Measurements from ENCODE around the gene POLR3A.
"Not testable (repeated sequence)": the region's sequence is repeated elsewhere in the genome, so short reads cannot be mapped to it uniquely, and the experiment has no call there.

Gene POLR3A

DNA sequence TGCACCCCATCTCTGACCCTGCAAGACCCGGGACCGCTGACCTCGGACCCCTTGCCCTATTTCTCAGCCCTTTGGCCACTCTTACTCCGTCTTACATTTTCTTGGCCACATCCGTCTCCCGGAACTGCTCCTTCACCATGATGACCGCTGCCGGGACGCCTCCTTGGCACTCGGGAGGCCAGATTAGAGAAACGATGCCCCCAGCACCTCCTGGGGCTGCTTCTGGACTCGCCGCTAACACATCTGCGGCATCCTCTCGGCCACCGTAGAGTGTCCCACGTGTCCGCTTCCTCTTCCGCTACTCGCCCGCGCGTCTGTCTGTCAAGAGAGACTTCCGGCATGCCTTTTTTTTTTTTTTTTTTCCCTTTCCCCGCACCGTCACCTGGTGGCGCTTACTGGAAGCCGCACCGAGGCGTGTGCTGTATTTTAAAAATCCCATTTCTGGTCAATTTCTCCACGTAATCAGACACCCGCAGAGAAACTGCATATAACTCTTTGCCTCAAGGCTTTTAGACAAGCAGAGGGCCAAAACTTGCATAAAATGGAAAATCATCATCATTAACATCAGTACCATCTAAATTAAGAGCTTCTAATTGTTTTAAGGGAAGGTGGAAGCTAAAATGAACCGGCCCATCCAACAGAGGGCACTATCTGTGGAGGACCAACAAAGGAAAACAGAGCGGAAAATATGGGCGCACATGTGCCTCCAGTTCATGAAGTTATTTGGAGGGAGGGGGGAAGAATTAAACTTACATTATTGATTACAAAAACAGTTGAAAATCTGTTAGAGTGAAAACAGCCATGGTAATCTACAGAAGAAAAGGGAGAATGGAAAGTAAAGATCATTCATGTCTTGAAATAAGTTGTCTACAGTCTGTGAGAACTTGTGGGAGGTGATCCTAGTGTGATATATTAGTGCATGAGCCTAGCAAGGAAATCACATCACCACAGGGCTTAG lies at the start of gene POLR3A:
TSS of gene POLR3A (minus strand) at position 247 of the 958 bp plus-strand sequence. CDS start at position 139, 108 bp downstream.
- H3K4me3 ChIP-seq = peak within 1 kb of the TSS; percentile 88 to 99 (median 93)
- H4K20me1 ChIP-seq = peaks cover under 1 to 35% (median 13%) of the 10 kb centered on the region in 11 experiments; a peak in 15 of 22 replicates
- H3K27ac ChIP-seq = peak within 1 kb of the TSS; percentile 60 to 88 (median 84)
- peak within 1 kb of the TSS; percentile 80 to 96 (median 93) for H3K4me2 ChIP-seq
- H3K9me3 ChIP-seq (replicated peaks in 1 of 11) = no peaks in the 10 kb centered on the region
- no peak for TF ChIP-seq Cebpa-rat (IDR thresholded peaks at IDR 0.05)
- no peaks in the 10 kb centered on the region for H3K27me3 ChIP-seq
- H3K9ac ChIP-seq = peak within 1 kb of the TSS; percentile 87 to 95 (median 91)
- H3K4me1 ChIP-seq = peaks cover 13 to 29% (median 17%) of the 10 kb centered on the region in 10 experiments
- H3K36me3 ChIP-seq = peaks cover 18 to 36% (median 26%) of the 10 kb centered on the region in 11 experiments

DNA sequence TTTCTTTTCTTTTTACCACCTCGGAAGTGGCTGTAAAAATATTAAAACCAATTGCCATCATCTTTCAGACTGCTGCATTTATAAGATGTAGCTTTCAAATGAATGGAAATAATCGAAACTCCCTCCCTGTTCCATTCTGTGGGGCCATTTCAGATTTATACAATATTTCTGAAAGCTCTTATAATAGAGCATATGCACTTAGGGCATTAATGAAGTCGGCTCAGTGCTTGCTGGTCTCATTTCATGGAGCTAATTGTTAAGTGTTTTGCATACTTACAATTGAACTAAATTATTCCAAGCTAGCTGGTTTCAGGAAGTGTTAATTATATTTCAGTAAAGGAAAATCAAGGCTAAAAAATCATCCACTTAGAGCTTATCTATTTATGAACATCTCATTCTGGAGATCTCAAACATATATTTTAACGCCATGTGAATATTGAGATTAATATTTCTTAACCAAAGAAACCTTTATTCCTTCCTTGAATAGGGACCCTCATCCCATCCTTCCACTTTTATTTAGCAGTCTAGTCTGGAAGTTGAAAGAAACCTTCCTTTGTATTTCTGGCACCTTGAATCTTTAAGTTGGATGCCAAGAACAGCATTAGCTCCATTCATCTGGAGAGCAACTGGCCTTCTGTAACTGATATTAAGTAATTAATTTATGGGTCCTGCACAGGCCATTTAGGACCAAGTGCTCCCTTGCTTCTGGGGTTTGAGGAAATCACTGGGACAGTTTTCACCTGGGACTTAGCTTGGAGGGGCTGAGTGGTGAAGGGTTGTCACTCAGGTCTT lies 49.4 kb upstream of the POLR3A start:
- Histone ChIP-seq H3K36me3 (no peaks in the 10 kb centered on the region), H4K20me1 (no peaks in the 10 kb centered on the region), H3K4me1 (peaks cover 0 to 14% (median 3%) of the 10 kb centered on the region in 10 experiments; a peak in 9 of 20 replicates), H3K4me2 (no peak overlapping the region), H3K27ac (no peak overlapping the region), H3K27me3 (no peaks in the 10 kb centered on the region), H3K9me3 (replicated peaks in 1 of 11) (peaks cover 21 to 33% (median 28%) of the 10 kb centered on the region in 11 experiments), H3K9ac (no peak overlapping the region), H3K4me3 (no peak overlapping the region)
- no peak for TF ChIP-seq Cebpa-rat (IDR thresholded peaks at IDR 0.05)

DNA sequence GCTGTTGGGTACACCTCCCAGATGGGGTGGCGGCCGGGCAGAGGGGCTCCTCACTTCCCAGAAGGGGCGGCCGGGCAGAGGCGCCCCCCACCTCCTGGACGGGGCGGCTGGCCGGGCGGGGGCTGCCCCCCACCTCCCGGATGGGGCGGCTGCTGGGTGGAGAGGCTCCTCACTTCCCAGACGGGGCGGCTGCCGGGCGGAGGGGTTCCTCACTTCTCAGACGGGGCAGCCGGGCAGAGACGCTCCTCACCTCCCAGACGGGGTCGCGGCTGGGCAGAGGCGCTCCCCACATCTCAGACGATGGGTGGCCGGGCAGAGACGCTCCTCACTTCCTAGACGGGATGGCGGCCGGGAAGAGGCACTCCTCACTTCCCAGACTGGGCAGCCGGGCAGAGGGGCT lies 46.5 kb upstream of the POLR3A start:
- H3K9me3 ChIP-seq (replicated peaks in 1 of 11) = peaks cover 21 to 33% (median 28%) of the 10 kb centered on the region in 11 experiments
- H3K9ac ChIP-seq, H3K4me3 ChIP-seq, H3K27ac ChIP-seq, H3K4me2 ChIP-seq, H3K36me3 ChIP-seq, H3K4me1 ChIP-seq, H4K20me1 ChIP-seq, H3K27me3 ChIP-seq: not testable (repeated sequence)

DNA sequence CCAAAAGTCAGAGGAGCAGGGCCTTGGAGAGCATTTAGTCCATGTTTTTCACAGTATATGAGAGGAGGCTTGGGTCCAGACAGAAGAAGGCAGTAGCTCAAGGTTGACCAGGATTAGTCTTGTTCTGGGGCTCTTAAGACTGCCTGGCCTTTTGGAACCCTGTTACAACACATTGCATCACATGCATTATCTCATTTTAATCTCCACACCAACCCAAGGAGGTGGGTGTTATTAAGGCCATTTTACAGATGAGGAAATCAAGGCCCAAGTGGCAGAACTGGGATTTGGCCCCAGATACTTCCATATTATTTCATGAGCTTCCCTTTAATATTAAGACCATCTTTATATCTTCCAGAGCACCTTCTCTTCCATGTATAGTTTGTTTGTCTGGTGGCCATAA lies 43.2 kb upstream of the POLR3A start:
- Histone ChIP-seq H3K4me1 (peaks cover 0 to 4% (median 0%) of the 10 kb centered on the region in 10 experiments; a peak in 3 of 20 replicates), H3K36me3 (no peaks in the 10 kb centered on the region), H3K27me3 (no peaks in the 10 kb centered on the region), H3K4me3 (no peak overlapping the region), H3K27ac (no peak overlapping the region), H4K20me1 (no peaks in the 10 kb centered on the region), H3K4me2 (no peak overlapping the region), H3K9me3 (replicated peaks in 1 of 11) (peaks cover 21 to 32% (median 28%) of the 10 kb centered on the region in 11 experiments), H3K9ac (no peak overlapping the region)
- TF ChIP-seq Cebpa-rat (IDR thresholded peaks at IDR 0.05) = no peak

DNA sequence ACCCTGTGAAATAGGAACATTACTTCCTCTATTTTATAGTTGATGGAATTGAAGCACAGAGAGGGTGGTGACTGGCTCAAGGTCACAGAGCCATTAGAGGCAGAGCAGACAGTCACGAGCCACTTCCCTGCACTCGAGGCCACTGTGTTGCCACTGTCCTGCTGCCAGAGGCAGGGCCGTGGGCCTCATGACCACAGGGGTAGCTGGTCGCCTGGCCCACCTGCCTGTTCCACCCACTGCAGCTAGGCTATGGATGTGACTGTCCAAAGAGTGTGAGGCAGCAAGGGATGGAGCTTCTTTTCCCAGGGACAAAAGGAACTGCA lies 42.5 kb upstream of the POLR3A start:
- peaks cover 15 to 25% (median 23%) of the 10 kb centered on the region in 11 experiments for H3K9me3 ChIP-seq (replicated peaks in 1 of 11)
- H3K4me3 ChIP-seq = no peak overlapping the region
- peaks cover 0 to 10% (median 0%) of the 10 kb centered on the region in 10 experiments; a peak in 4 of 20 replicates for H3K4me1 ChIP-seq
- no peaks in the 10 kb centered on the region for H3K36me3 ChIP-seq
- H3K27ac ChIP-seq = no peak overlapping the region
- H3K9ac ChIP-seq = no peak overlapping the region
- H3K27me3 ChIP-seq = no peaks in the 10 kb centered on the region
- no peaks in the 10 kb centered on the region for H4K20me1 ChIP-seq
- TF ChIP-seq Cebpa-rat (IDR thresholded peaks at IDR 0.05) = no peak
- H3K4me2 ChIP-seq = no peak overlapping the region

DNA sequence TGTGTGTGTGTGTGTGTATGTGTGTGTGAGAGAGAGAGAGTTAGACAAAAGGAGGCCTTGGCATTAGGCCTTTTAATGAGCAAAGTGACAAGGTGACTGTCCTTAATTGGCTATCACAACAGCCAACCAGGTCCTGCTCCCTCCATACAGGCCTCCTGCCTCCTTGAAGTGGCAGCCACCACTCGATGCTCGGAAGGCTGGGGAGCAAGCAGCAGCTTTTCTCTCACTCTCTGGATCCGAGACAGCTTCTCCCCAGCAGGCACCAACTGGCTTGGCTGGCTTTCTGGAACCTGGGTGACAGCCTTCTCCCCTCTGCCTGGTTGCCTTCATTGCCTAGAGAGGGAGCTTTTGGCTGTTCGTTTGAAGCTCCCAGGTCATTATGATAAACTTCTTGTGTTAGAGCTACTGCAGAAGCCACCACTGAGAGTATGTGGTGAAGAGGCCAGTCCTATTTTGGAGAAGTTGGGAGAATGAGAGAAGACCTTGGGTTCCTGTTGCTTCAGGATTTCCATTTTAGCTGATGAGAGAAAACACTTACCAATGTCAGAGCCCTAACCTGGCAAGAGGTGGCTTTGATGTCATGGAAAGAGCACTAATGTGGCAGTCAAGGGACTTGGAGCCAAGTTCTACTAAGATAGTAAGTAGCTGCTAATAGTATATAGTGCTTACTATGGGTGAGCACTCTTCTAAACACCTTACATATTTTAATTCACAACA lies 42.0 kb upstream of the POLR3A start:
- Histone ChIP-seq H3K4me1 (peaks cover 0 to 16% (median under 1%) of the 10 kb centered on the region in 10 experiments; a peak in 9 of 20 replicates), H3K9ac (no peak overlapping the region), H3K27me3 (no peaks in the 10 kb centered on the region), H3K4me2 (no peak overlapping the region), H3K4me3 (no peak overlapping the region), H3K36me3 (no peaks in the 10 kb centered on the region), H3K9me3 (replicated peaks in 1 of 11) (peaks cover 10 to 21% (median 19%) of the 10 kb centered on the region in 11 experiments; a peak in 21 of 22 replicates), H4K20me1 (no peaks in the 10 kb centered on the region), H3K27ac (no peak overlapping the region)
- TF ChIP-seq Cebpa-rat (IDR thresholded peaks at IDR 0.05) = no peak

DNA sequence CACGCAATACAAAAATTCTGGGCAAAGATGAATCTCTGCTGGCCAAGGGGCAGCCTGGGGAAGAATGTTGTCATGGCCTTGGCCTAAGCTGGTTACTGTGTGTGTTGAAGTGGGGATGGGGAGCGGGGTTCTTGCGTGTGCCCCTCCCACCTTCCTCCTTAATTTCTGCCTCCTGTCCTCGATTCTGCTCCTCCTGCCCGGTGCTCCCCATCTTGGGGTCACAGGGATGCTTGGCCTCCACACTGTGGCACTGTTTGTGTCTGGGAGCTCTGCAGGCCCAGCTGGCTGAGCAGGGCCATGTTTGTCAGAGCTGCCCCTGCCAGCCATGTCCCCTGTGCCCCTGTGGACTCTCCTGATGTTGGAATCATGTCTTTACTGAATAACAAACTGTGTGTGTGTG lies 41.4 kb upstream of the POLR3A start:
- Histone ChIP-seq H3K4me3 (no peak overlapping the region), H3K4me1 (peaks cover 5 to 21% (median 6%) of the 10 kb centered on the region in 10 experiments), H3K9me3 (replicated peaks in 1 of 11) (peaks cover 4 to 15% (median 14%) of the 10 kb centered on the region in 11 experiments; a peak in 21 of 22 replicates), H3K27me3 (no peaks in the 10 kb centered on the region), H3K9ac (no peak overlapping the region), H3K27ac (no peak overlapping the region), H4K20me1 (no peaks in the 10 kb centered on the region), H3K36me3 (no peaks in the 10 kb centered on the region), H3K4me2 (no peak overlapping the region)
- no peak for TF ChIP-seq Cebpa-rat (IDR thresholded peaks at IDR 0.05)

DNA sequence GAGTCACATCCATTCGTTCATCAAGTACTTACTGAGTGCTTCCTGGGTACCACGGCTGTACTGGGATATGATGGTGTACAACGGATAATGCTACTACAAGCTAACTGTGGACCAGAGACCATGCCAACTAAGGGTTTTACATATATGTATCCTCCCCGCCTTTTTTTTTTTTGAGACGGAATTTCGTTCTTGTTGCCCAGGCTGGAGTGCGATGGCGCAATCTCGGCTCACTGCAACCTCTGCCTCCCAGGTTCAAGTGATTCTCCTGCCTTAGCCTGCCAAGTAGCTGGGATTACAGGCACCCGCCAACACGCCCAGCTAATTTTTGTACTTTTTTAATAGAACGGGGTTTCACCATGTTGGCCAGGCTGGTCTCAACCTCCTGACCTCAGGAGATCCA lies 40.7 kb upstream of the POLR3A start:
- not testable (repeated sequence) for H3K4me2 ChIP-seq; H3K36me3 ChIP-seq; H3K27me3 ChIP-seq; H3K9me3 ChIP-seq (replicated peaks in 1 of 11); H3K27ac ChIP-seq; H3K9ac ChIP-seq; H4K20me1 ChIP-seq; H3K4me3 ChIP-seq
- H3K4me1 ChIP-seq = peaks cover 7 to 26% (median 11%) of the 10 kb centered on the region in 10 experiments

DNA sequence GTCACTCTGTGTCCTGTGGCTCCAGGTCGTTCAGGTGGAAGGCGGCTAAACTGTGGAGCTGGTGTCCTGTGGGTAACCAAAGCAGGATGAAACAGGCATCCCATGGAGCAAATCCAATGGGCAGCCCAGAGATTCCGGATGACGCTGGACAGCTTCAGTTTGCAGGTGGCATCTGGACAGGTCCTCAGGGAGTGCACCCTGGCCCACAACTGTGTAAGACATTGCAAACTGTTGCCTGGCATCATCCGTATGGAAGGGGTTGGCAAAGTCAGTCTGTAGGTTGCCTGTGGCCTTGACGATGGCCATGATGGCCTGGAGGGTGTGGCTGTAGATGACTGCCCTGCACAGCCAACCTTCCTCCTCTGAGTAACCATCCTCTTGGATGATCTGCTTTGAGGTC lies 39.8 kb upstream of the POLR3A start:
- H3K4me2 ChIP-seq = no peak overlapping the region
- no peak for TF ChIP-seq Cebpa-rat (IDR thresholded peaks at IDR 0.05)

More for the DNA sequence above, 39.8 kb upstream of the POLR3A start:
- Histone ChIP-seq H3K27ac (no peak overlapping the region), H3K4me3 (no peak overlapping the region), H3K9ac (no peak overlapping the region), H3K4me1 (peaks cover 7 to 29% (median 11%) of the 10 kb centered on the region in 10 experiments), H3K36me3 (no peaks in the 10 kb centered on the region), H3K27me3 (no peaks in the 10 kb centered on the region), H3K9me3 (replicated peaks in 1 of 11) (0 out of 22 replicates have a peak, but pooled peaks cover 0 to under 1% (median 0%) of the 10 kb centered on the region in 11 experiments), H4K20me1 (no peaks in the 10 kb centered on the region)

Measured in BLaER1 treated with 17β-estradiol and CSF1 and Interleukin-3, amounts not matched to agents 10 nM and 100 nM (cell line).